WTC11 (cell line): Measurements from ENCODE around the gene CCDC88B.

ENCODE experiments used
- JAZF1 ChIP-seq: fragments of 250-450 bp; sonication (Bioruptor Pico); IDR thresholded peaks from 2 replicates; pipeline ENCODE4 v1.9.0; 2021; ENCODE audit warnings: moderate library complexity, mild to moderate bottlenecking, inconsistent platforms
- JUN ChIP-seq: sonication (generic); formaldehyde crosslinking; IDR thresholded peaks from 2 replicates; pipeline ENCODE4 v1.8.0; 2023; ENCODE audit warnings: mild to moderate bottlenecking, missing genetic modification reagents
- KAT7 ChIP-seq: sonication (generic); formaldehyde crosslinking; IDR thresholded peaks from 2 replicates; pipeline ENCODE4 v1.8.1; 2023; ENCODE audit warnings: missing genetic modification reagents, mild to moderate bottlenecking, borderline replicate concordance
- NFE2L1 ChIP-seq: sonication (generic); formaldehyde crosslinking; IDR thresholded peaks from 2 replicates; pipeline ENCODE4 v1.8.1; 2023; ENCODE audit warnings: missing genetic modification reagents
- SP1 ChIP-seq: sonication (generic); formaldehyde crosslinking; conservative IDR thresholded peaks from 2 replicates; pipeline ENCODE4 v1.8.1; 2022; ENCODE audit warnings: missing genetic modification reagents
- TF ChIP-seq, protein P1 (sequence below): fragments of 200-600 bp; IDR thresholded peaks from 2 replicates; pipeline ENCODE4 v1.8.0; 2022; ENCODE audit warnings: antibody characterized with exemption
- TF ChIP-seq, protein P2 (sequence below): sonication (generic); formaldehyde crosslinking; IDR thresholded peaks from 2 replicates; pipeline ENCODE4 v1.8.0; 2023; ENCODE audit warnings: mild to moderate bottlenecking, missing genetic modification reagents

DNA sequence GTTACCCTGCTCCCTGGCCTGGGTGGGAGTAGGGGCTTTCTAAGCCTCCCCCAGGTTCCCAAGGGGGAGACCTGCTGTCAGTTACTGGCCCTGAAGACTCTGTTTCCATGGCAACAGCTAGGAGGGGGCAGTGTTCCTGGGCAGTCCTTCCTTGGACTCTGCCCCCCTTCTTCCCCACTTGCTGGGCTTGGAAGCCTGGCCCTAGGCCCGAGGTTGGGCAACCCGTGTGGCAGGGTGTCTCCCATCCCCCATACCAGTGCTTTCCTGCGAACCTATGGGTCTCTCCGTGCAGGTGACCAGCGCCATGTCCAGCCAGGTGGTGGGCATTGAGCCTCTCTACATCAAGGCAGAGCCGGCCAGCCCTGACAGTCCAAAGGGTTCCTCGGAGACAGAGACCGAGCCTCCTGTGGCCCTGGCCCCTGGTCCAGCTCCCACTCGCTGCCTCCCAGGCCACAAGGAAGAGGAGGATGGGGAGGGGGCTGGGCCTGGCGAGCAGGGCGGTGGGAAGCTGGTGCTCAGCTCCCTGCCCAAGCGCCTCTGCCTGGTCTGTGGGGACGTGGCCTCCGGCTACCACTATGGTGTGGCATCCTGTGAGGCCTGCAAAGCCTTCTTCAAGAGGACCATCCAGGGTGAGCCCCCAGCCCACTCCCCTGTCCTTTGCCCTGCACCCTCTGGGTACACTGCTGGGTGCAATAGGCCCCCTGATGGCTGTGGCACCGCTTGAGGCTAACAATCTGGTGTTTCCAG lies 33.0 kb upstream of the CCDC88B start:
- TF ChIP-seq, protein P1, sequence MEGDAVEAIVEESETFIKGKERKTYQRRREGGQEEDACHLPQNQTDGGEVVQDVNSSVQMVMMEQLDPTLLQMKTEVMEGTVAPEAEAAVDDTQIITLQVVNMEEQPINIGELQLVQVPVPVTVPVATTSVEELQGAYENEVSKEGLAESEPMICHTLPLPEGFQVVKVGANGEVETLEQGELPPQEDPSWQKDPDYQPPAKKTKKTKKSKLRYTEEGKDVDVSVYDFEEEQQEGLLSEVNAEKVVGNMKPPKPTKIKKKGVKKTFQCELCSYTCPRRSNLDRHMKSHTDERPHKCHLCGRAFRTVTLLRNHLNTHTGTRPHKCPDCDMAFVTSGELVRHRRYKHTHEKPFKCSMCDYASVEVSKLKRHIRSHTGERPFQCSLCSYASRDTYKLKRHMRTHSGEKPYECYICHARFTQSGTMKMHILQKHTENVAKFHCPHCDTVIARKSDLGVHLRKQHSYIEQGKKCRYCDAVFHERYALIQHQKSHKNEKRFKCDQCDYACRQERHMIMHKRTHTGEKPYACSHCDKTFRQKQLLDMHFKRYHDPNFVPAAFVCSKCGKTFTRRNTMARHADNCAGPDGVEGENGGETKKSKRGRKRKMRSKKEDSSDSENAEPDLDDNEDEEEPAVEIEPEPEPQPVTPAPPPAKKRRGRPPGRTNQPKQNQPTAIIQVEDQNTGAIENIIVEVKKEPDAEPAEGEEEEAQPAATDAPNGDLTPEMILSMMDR: no peak
- no peak for TF ChIP-seq JAZF1 (CRISPR knock-in tag)
- TF ChIP-seq, protein P2, sequence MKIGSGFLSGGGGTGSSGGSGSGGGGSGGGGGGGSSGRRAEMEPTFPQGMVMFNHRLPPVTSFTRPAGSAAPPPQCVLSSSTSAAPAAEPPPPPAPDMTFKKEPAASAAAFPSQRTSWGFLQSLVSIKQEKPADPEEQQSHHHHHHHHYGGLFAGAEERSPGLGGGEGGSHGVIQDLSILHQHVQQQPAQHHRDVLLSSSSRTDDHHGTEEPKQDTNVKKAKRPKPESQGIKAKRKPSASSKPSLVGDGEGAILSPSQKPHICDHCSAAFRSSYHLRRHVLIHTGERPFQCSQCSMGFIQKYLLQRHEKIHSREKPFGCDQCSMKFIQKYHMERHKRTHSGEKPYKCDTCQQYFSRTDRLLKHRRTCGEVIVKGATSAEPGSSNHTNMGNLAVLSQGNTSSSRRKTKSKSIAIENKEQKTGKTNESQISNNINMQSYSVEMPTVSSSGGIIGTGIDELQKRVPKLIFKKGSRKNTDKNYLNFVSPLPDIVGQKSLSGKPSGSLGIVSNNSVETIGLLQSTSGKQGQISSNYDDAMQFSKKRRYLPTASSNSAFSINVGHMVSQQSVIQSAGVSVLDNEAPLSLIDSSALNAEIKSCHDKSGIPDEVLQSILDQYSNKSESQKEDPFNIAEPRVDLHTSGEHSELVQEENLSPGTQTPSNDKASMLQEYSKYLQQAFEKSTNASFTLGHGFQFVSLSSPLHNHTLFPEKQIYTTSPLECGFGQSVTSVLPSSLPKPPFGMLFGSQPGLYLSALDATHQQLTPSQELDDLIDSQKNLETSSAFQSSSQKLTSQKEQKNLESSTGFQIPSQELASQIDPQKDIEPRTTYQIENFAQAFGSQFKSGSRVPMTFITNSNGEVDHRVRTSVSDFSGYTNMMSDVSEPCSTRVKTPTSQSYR (CRISPR knock-in tag): no peak; the same call in 1 of the 2 replicates
- TF ChIP-seq NFE2L1 (CRISPR knock-in tag): no peak
- TF ChIP-seq KAT7 (CRISPR knock-in tag): no peak
- TF ChIP-seq JUN (CRISPR knock-in tag): no peak
- no peak for TF ChIP-seq SP1
